HG02981 (cell line): ENCODE measurements around the gene WNT7B.

Experiments
- ATAC-seq: cut with Tn5 transposase; IDR thresholded peaks from one replicate; pipeline ENCODE4 v1.9.1; 2021; ENCODE audit warnings: mild to moderate bottlenecking, moderate library complexity; ENCODE audit not compliant: unreplicated experiment

Gene WNT7B

GRCh38 chr22:45879552-45879949, 97.4 kb downstream of the WNT7B start:
- no peak for ATAC-seq

GRCh38 chr22:45878901-45879551, 97.9 kb downstream of the WNT7B start:
- no peak for ATAC-seq

- ATAC-seq = no peak
Observed at GRCh38 chr22:45878051-45878781, 98.7 kb downstream of the WNT7B start.

- ATAC-seq = no peak
Observed at GRCh38 chr22:45877651-45878050, 99.3 kb downstream of the WNT7B start.

GRCh38 chr22:45877036-45877380, 100.0 kb downstream of the WNT7B start:
- no peak for ATAC-seq

GRCh38 chr22:45876136-45877035, 100.6 kb downstream of the WNT7B start:
- no peak for ATAC-seq

GRCh38 chr22:45872659-45873263, 104.2 kb downstream of the WNT7B start:
- no peak for ATAC-seq

- no peak for ATAC-seq
Observed at GRCh38 chr22:45871721-45872120, 105.2 kb downstream of the WNT7B start.
